ENCODE results near the gene VPS18.
A peak's percentile ranks its signal among the peaks of the same experiment; 100 is the strongest.

VPS18 gene

GRCh38 chr15:40869686-40870085 lies 24.6 kb upstream of the VPS18 start:
- DNase-seq: no peak

- DNase-seq: no peak
Observed at GRCh38 chr15:40870716-40871115, 23.5 kb upstream of the VPS18 start.

- peak; percentile 30 for DNase-seq
Observed at GRCh38 chr15:40871749-40872617, 22.3 kb upstream of the VPS18 start.

- no peak for DNase-seq
Observed at GRCh38 chr15:40872791-40873693, 21.2 kb upstream of the VPS18 start.

DNA sequence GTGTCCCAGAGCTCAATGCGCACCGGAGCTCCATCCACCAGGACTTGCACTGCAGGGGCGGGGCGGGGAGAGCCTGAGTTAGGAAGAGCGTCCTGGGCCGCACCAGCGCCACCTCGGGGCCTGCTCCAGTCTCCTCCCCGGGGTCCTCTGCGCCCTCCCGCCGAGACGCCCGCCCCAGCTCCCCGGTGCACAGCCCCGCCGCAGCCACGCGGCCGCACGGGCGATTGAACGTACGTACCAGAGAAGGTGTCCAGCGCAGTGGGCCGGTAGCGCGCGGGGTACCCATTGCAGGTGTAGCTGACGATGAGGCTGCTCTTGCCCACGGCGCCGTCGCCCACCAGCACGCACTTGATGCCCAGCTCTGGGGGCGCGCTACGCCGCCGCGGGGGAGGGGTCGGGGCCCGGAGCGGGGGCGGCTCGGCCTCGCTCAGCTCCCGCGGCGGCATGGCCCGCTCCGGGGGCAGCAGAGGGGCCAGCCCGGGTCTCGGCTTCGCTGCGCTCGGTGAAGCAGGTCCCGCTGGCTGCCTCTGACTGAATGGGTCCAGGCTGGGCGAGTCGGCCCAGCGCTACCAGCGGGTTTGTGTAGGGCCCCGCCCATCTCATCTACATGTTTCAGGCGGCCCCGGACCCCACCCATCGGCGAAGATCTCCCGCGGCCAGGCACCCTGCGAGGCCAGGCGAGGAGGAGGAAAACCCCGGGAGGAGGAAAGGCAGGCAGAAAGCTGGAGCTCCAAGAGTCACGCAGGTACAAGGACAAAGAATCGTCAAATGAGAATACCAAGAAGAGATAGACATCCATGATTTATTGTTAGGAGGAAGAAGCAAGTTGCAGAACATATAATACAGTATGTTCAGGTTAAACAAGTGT lies 20.3 kb upstream of the VPS18 start, which contains the start of gene RHOV:
Gene RHOV (minus strand): TSS at position 541 of the 868 bp plus-strand sequence. CDS start 95 bp downstream, at position 446.
- peak; percentile 89 for DNase-seq

DNA sequence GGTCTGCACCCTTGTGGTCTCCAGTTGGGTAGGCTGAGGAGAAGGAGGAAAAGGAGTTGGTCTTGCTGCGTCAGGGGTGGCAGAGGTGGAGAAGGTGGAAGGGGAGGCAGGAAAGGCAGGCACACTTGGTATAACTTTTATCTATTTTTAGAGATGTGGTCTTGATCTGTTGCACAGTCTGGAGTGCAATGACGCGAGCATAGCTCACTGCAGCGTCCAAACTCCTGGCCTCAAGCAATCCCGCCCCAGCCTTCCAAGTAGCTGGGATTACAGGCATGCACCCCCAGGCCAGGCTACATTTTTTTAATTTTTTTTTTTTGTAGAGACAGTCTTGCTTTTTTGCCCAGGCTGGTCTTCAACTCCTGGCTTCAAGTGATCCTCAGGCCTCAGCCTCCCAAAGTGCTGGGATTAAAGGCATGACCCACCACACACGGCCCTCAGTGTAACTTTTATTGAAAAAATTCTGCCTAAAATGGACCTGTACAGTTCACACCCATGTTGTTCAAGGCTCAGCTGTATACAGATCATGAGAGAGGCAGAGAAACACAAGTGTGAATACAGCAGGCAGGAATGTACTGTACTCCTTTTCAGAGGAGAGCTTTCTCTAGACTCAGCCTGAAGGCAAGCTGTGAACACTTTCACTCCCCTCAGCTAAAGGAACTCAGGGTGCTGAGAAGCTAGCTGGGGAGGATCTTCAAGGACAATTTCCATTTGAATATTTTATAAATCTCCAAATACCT lies 18.1 kb upstream of the VPS18 start:
- no peak for DNase-seq

DNA sequence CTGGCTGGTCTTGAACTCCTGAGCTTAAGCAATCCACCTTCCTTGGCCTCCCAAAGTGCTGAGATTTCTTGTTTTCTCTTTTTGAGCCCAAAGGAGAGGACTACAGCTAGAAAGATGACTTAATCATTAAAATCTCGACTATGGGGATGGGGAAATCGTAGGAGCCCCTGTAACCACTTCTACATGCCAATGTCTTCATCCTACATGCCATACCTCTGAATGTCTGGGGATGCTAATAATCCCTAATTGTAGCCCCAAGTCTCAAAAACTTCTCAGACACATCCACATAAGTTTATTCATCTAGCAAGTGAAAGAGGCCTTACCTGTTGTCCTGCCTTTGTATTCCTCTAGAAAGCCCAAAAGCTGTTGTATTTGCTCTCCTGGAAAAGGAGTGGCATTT lies 16.6 kb upstream of the VPS18 start:
- no peak for DNase-seq

DNA sequence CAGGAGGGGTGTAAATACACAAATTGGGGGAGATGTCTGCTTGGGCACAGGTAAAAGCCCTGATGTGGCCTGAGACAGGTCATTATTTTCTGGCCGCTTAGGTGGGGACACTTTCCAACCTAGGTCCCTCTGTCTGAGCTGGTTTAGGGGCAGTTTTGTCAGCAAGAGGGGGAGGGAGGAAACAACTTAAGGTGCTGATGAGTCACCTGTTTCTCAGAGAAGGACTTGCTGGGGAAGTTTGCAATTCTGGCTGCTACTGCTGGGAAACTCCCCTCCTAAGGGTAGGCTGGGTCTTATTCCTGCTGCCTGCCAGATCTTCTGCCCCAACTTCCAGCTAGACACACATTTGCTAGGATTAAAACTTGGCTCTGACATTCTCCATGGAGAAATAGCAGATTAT lies 15.5 kb upstream of the VPS18 start:
- DNase-seq: no peak

DNA sequence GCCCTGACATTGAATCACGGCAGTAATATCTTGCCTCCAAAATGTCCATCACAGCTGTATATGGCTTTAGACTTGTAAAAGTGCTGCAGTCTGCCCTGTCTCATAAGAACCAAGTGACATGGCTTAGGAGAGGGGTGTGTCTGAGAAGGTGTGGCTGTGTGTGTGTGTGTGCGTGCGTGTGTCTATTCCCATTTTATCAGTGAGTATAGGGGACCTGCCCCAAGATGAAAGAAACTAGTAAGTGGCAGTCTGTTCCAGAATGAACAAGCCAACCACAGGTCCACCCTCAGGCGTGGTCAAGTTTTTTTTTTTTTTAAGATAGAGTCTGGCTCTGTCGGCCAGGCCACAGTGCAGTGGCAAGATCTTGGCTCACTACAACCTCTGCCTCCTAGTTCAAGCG lies 14.6 kb upstream of the VPS18 start:
- no peak for DNase-seq

- DNase-seq: no peak
Observed at GRCh38 chr15:40881351-40881750, 12.9 kb upstream of the VPS18 start.

DNA sequence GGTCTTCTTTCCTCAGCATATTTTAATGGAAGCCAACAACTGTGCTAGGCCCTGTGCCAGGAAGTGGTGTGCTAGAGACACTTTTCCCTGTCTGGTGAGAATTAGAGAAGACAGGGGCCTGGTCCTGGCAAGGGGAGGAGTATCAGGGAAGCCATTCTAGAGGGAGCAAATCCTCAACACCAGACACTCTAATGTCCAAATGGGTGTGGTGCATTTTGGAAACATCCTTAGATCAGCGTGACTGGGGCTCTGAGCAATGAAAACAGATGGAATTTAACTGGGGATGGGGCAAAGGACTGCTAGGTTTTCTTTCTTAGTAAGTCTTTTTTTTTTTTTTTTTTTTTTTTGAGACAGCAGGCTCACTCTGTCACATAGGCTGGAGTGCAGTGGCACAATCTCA lies 7.7 kb upstream of the VPS18 start:
- DNase-seq: no peak

- no peak for DNase-seq
Observed at GRCh38 chr15:40889112-40889511, 5.1 kb upstream of the VPS18 start.

- DNase-seq: no peak
Observed at GRCh38 chr15:40891138-40891537, 3.1 kb upstream of the VPS18 start.

DNA sequence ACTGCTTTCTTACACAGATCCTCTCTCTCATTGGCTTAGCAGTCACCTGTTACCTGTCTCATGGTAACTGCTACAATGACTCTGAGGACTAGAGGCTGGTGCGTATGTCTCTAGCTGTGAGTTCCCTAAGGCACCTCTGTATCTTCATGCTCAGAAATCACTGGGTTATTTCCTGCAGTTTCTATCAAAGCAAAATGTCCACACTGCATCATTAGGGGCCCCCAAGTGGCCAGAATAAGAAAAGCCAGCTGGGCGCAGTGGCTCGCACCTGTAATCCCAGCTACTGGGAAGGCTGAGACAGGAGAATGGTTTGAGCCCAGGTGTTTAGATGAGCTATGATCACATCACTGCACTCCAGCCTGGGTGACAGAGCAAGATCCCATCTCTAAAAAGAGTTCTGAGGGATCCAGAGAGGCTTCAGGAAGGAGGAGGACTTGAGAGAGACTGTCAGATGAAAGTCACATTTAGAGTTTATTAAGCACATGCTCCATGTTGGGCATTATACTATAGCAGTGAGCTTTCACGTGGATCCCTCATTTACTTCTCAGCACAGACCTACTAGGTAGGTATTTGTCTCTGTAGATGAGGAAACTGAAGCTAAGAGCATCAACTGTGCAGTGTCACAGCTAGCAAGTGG lies 2.3 kb upstream of the VPS18 start:
- peak; percentile 84 for DNase-seq

GRCh38 chr15:40892447-40893012 lies 1.7 kb upstream of the VPS18 start:
- no peak for DNase-seq

- no peak for DNase-seq
Observed at GRCh38 chr15:40893019-40893670, 1.1 kb upstream of the VPS18 start.

DNA sequence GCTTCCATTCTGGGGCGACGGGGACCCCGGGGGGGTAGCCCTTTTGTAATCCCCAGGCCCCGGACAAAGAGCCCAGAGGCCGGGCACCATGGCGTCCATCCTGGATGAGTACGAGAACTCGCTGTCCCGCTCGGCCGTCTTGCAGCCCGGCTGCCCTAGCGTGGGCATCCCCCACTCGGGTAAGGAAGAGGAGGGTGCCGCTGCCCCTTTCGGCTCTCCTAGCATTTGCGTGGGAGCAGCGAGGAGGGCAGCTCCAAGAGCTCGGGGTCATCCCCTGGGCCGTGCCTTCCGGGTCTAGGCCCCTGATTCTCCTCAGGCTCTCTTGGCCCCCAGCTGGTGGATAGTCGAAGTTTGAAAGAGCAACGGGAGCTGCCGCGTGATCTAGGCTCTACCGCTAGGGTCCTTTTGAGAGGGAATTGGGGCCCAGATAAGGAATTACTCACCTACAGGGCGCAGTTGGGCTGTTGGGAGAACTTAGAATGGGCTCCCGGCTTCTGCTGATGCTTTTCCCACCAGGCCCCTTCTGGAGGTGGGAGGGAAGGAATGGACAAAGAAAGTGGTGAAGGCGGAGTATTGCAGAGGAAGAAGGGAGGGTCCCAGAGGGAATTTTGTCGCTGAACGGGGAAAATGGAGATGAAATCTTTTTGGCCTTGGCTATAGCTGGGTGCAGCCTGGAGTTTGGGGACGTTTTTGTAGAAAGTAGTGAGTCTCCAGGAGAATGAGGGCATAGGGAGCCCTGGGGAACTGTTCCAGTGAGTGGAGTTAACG lies 615 bp downstream of the VPS18 start:
- peak; percentile 77 for DNase-seq

DNA sequence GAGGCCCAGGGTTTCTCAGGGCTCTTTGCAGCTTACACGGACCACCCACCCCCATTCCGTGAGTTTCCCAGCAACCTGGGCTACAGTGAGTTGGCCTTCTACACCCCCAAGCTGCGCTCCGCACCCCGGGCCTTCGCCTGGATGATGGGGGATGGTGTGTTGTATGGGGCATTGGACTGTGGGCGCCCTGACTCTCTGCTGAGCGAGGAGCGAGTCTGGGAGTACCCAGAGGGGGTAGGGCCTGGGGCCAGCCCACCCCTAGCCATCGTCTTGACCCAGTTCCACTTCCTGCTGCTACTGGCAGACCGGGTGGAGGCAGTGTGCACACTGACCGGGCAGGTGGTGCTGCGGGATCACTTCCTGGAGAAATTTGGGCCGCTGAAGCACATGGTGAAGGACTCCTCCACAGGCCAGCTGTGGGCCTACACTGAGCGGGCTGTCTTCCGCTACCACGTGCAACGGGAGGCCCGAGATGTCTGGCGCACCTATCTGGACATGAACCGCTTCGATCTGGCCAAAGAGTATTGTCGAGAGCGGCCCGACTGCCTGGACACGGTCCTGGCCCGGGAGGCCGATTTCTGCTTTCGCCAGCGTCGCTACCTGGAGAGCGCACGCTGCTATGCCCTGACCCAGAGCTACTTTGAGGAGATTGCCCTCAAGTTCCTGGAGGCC lies 5.4 kb downstream of the VPS18 start:
- no peak for DNase-seq
